ENCODE results near the gene SDK2.

- TF ChIP-seq CTCF (IDR thresholded peaks at IDR 0.05; ENCODE audit: low read length) (no peak), EZH2phosphoT487 (IDR thresholded peaks at IDR 0.05; ENCODE audit: low read length) (no peak), EZH2 (optimal IDR thresholded peaks at IDR 0.05; ENCODE audit: low read depth, low read length) (no peak)
These were observed 302.2 kb downstream of the SDK2 start for GRCh38 chr17:73342050-73342522.

Measured in MM.1S (cell line).